ENCODE measurements around the gene DET1.

- no peak for TF ChIP-seq CTCF (conservative IDR thresholded peaks at IDR 0.05; ENCODE audit: low read length)
- no peak for TF ChIP-seq EZH2phosphoT487 (IDR thresholded peaks at IDR 0.05; ENCODE audit: borderline replicate concordance)
Measured at GRCh38 chr15:88511161-88511560, 35.3 kb downstream of the DET1 start.
